MCF 10A (cell line): Measurements from ENCODE around the gene IQCK. TPM values are rescaled to one million over a fixed set of nuclear protein-coding genes. Genes with fewer than 3 reads are reported as not detected.

Experiments used
- BruUV-seq: library from RNA; stranded (reverse); fragments of 400-500 nt; replicated peaks from 2 replicates; lab custom pipeline; 2021; lab: Mats Ljungman, UMichigan
- CTCF ChIA-PET: fragments of 300-600 bp; sonication (Branson Sonifier 250); formaldehyde crosslinking; extraction: SDS; loops from one replicate; lab custom pipeline; 2021; ENCODE audit warnings: antibody characterized with exemption, inconsistent platforms; lab: Yijun Ruan, JAX
- POLR2A ChIA-PET: fragments of 300-600, 350-650 bp; sonication (Branson Sonifier 250); formaldehyde crosslinking; extraction: SDS; loops from one replicate; lab custom pipeline; 2020; ENCODE audit warnings: antibody characterized with exemption, inconsistent platforms; lab: Yijun Ruan, JAX
- DNase-seq: peaks from one replicate; pipeline ENCODE4 v3.0.0-alpha.2; 2018; ENCODE audit not compliant: unreplicated experiment
- H3K27ac Mint-ChIP-seq: one replicate; pipeline ENCODE4 v1.8.0; 2022; ENCODE audit warnings: mild to moderate bottlenecking, low read depth, mixed read lengths; ENCODE audit not compliant: unreplicated experiment
- H3K27me3 Mint-ChIP-seq: one replicate; pipeline ENCODE4 v1.8.0; 2022; ENCODE audit warnings: mixed read lengths; ENCODE audit not compliant: insufficient read depth, unreplicated experiment
- H3K36me3 Mint-ChIP-seq: one replicate; pipeline ENCODE4 v1.8.0; 2022; ENCODE audit warnings: mild to moderate bottlenecking, moderate library complexity, mixed read lengths; ENCODE audit not compliant: insufficient read depth, unreplicated experiment
- H3K4me1 Mint-ChIP-seq: one replicate; pipeline ENCODE4 v1.8.0; 2022; ENCODE audit warnings: mixed read lengths; ENCODE audit not compliant: insufficient read depth, unreplicated experiment
- H3K4me3 Mint-ChIP-seq: one replicate; pipeline ENCODE4 v1.8.0; 2022; ENCODE audit warnings: mild to moderate bottlenecking, moderate library complexity, mixed read lengths; ENCODE audit not compliant: unreplicated experiment
- H3K9me3 Mint-ChIP-seq: one replicate; pipeline ENCODE4 v1.8.0; 2022; ENCODE audit warnings: mixed read lengths; ENCODE audit not compliant: unreplicated experiment
- CTCF ChIP-seq: fragments of 200-600 bp; IDR thresholded peaks from one replicate; pipeline ENCODE4 v1.8.0; 2022; ENCODE audit warnings: antibody characterized with exemption, mild to moderate bottlenecking; ENCODE audit not compliant: unreplicated experiment
- intact Hi-C: fragments of 100-400 bp; cut with micrococcal nuclease; formaldehyde crosslinking; loops from 2 replicates; pipeline ENCODE4 v1.14.1; 2022
- total RNA-seq: library from RNA; stranded (reverse); gene quantifications from 2 replicates; pipeline ENCODE4 v1.2.3, GENCODE V29; 2022

The IQCK gene
- total RNA-seq, 1 experiment from 2014 or later: 5.9 TPM

DNA sequence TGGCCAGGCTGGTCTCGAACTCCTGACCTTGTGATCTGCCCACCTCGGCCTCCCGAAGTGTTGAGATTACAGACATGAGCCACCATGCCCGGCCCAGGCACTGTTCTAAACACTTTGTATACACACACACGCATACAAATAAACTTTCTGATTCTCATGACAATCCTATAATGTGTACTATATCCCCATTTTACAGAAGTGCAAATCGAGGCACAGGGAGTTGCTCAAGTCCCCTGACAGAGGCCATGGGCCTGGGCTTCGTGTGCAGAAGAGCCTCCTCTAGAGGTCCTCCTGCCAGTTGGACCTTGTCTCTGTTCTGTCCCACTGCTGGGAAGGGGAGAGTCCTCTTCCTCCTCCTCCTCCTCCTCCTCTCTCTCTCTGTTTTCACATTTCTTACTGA is 176.5 kb downstream of the IQCK start:
- no peaks in the 10 kb centered on the region for H3K4me1 Mint-ChIP-seq
- H3K9me3 Mint-ChIP-seq: no peaks in the 10 kb centered on the region
- no peak for DNase-seq
- no TSS peak for BruUV-seq
- ChIA-PET POLR2A (no interaction called here), CTCF (interaction anchor here (0.9 to 4.0 kb wide), 5 partner anchors 13 to 499 kb away, joined by 3 to 33 read pairs (median 6); no protein-coding TSS in a partner anchor)
- H3K27me3 Mint-ChIP-seq: no peaks in the 10 kb centered on the region
- H3K27ac Mint-ChIP-seq: no peak overlapping the region
- no peak overlapping the region for H3K4me3 Mint-ChIP-seq
- TF ChIP-seq CTCF: no peak
- intact Hi-C loops: no loop called here
- peaks cover 7% of the 10 kb centered on the region for H3K36me3 Mint-ChIP-seq

DNA sequence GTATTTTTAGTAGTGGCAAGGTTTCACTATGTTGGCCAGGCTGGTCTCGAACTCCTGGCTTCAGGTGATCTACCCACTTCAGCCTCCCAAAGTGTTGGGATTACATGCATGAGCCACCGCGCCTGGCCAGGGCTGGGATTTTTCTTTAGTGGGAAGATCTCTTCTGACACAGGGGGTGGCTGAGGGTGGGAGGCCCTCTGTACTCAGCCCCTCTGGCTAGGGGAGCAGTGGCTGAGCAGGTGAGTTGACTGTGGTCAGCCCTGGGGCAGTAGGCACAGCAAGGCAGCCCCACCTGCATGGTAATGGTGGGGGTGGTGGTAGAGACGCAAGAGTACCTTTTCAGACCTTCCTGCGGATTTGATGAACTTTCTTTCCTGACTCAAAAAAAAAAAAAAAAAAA is 178.9 kb downstream of the IQCK start:
- Mint-ChIP-seq H3K4me1 (no peaks in the 10 kb centered on the region), H3K4me3 (no peak overlapping the region), H3K36me3 (peaks cover 7% of the 10 kb centered on the region), H3K9me3 (no peaks in the 10 kb centered on the region), H3K27me3 (no peaks in the 10 kb centered on the region), H3K27ac (no peak overlapping the region)
- intact Hi-C loops: no loop called here
- no peak for DNase-seq
- ChIA-PET CTCF (interaction anchor here (0.6 to 21.9 kb wide), 5 partner anchors 10 to 952 kb away, joined by 3 to 537 read pairs (median 44); no protein-coding TSS in a partner anchor), POLR2A (interaction anchor here (0.8 kb wide), 1 partner anchor 11 kb away, joined by 3 read pairs; no protein-coding TSS in a partner anchor)
- no peak for TF ChIP-seq CTCF
- BruUV-seq: no TSS peak

GRCh38 chr16:19898166-19898565 is 180.1 kb downstream of the IQCK start:
- Mint-ChIP-seq H3K27me3 (no peaks in the 10 kb centered on the region), H3K9me3 (no peaks in the 10 kb centered on the region), H3K4me1 (no peaks in the 10 kb centered on the region), H3K4me3 (no peak overlapping the region), H3K27ac (no peak overlapping the region), H3K36me3 (peaks cover 7% of the 10 kb centered on the region)
- no peak for DNase-seq
- intact Hi-C loops: loop anchor here (2.0 kb wide), 1 partner anchor 403 kb away; no protein-coding TSS in a partner anchor
- no TSS peak for BruUV-seq
- TF ChIP-seq CTCF: no peak
- POLR2A ChIA-PET: no interaction called here
- CTCF ChIA-PET: interaction anchor here (0.6 to 21.9 kb wide), 12 partner anchors 7 to 496 kb away, joined by 3 to 537 read pairs (median 4); no protein-coding TSS in a partner anchor

DNA sequence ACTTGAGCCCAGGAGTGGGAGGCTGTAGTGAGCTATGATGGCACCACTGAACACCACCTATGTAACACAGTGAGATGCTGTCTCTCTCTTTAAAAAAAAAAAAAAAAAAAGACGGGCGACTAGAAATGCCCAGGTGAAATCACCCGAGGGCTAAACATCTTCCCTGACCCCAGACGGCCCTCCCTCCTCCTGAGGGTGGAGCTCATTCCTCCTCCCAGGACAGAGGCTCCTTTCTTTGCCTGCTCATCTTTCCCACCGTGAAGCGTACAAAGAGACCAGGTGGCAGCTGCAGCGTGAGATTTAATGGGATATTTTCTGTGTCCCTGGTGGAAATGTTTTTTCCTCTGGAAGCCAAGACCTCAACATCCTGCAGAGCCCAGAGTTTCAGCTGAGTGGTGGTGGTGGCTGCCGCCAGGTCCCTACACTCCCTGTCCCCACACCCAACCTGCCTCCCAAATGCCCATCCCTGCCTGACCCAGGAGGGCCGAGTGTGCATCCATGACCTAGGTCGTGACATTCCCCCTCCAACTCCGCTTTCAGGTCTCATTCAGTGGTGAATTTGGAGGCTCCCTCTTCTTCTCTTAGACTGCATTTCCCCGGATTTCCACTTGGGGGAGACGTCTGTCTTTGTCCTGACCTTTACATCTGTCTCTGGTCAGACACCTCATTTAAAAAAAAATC is 181.0 kb downstream of the IQCK start:
- peak; percentile 71 for TF ChIP-seq CTCF
- Mint-ChIP-seq H3K4me3 (no peak overlapping the region), H3K27ac (no peak overlapping the region), H3K36me3 (peaks cover 7% of the 10 kb centered on the region), H3K9me3 (no peaks in the 10 kb centered on the region), H3K27me3 (no peaks in the 10 kb centered on the region), H3K4me1 (no peaks in the 10 kb centered on the region)
- no TSS peak for BruUV-seq
- CTCF ChIA-PET: interaction anchor here (0.5 to 21.9 kb wide), 34 partner anchors 8 to 1839 kb away, joined by 3 to 537 read pairs (median 3); partner anchors contain the start of gene ACSM5
- DNase-seq: peak; percentile 73
- POLR2A ChIA-PET: no interaction called here
- intact Hi-C loops: loop anchor here (1.0 to 2.0 kb wide), 2 partner anchors 402 to 484 kb away; no protein-coding TSS in a partner anchor
